KMS-11 (cell line): ENCODE results near the gene RIF1.

ENCODE experiments used
- H2AFZ ChIP-seq: fragments of 200-600 bp; sonication (generic); 2 replicates; pipeline ENCODE4 v1.6.1; 2016; ENCODE audit warnings: antibody characterized with exemption, mixed run types, low read depth
- H3K27ac ChIP-seq: fragments of 200-600 bp; sonication (generic); 2 replicates; pipeline ENCODE4 v1.6.1; 2016; ENCODE audit warnings: mild to moderate bottlenecking, mixed run types
- H3K27me3 ChIP-seq: fragments of 200-600 bp; sonication (generic); 2 replicates; pipeline ENCODE4 v1.6.1; 2017; ENCODE audit warnings: mild to moderate bottlenecking, low read depth, mixed run types, moderate library complexity; ENCODE audit not compliant: insufficient read depth
- H3K36me3 ChIP-seq: fragments of 200-600 bp; sonication (generic); 2 replicates; pipeline ENCODE4 v1.6.1; 2017; ENCODE audit warnings: mild to moderate bottlenecking, mixed run types; ENCODE audit not compliant: insufficient read depth
- H3K4me1 ChIP-seq: fragments of 200-600 bp; sonication (generic); 2 replicates; pipeline ENCODE4 v1.6.1; 2016; ENCODE audit warnings: mild to moderate bottlenecking, low read depth, mixed run types; ENCODE audit not compliant: poor library complexity, severe bottlenecking
- H3K4me2 ChIP-seq: fragments of 200-600 bp; sonication (generic); 2 replicates; pipeline ENCODE4 v1.7.0; 2016; ENCODE audit warnings: mild to moderate bottlenecking, mixed run types
- H3K4me3 ChIP-seq: fragments of 200-600 bp; sonication (generic); IDR thresholded peaks from 2 replicates; pipeline ENCODE4 v1.6.1; 2017; ENCODE audit warnings: low read depth, low read length, mixed read lengths; ENCODE audit not compliant: insufficient read depth
- H3K79me2 ChIP-seq: fragments of 200-600 bp; sonication (generic); 2 replicates; pipeline ENCODE4 v1.6.1; 2016; ENCODE audit warnings: low read depth, mixed run types; ENCODE audit not compliant: insufficient read depth
- H3K9ac ChIP-seq: fragments of 200-600 bp; sonication (generic); 2 replicates; pipeline ENCODE4 v1.6.1; 2016; ENCODE audit warnings: mild to moderate bottlenecking, mixed run types
- H4K20me1 ChIP-seq: fragments of 200-600 bp; sonication (generic); 2 replicates; pipeline ENCODE4 v1.6.1; 2016; ENCODE audit warnings: mild to moderate bottlenecking, mixed run types; ENCODE audit not compliant: insufficient read depth
- TF ChIP-seq, protein P1 (sequence below): fragments of 200-600 bp; sonication (generic); conservative IDR thresholded peaks from 2 replicates; pipeline ENCODE4 v1.6.1; 2017; ENCODE audit warnings: low read depth, mild to moderate bottlenecking, antibody characterized with exemption, low read length, moderate library complexity, mixed read lengths

The RIF1 gene

DNA sequence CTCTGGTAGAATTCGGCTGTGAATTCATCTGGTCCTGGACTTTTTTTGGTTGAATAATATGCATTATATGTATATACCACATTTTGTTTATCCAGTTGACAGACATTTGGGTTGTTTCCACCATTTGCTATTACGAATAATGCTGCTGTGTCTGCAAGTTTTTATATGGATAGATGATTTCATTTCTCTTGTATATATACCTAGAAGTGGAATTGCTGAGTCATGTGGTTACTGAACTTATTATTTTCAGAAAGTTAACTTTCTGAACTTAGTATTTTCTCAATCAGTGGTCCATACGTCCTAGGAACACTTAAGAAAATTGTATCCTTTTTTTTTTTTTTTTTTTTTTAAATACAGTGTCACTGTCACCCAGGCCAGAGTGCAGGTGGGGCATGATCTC lies 63.3 kb downstream of the RIF1 start:
- Histone ChIP-seq H3K27me3 (no peaks in the 10 kb centered on the region), H2AFZ (no peak overlapping the region), H3K27ac (no peak overlapping the region), H3K9ac (no peak overlapping the region), H3K79me2 (no peaks in the 10 kb centered on the region; the same call in 1 of the 2 replicates), H3K36me3 (peaks cover 41% of the 10 kb centered on the region; the same call in 1 of the 2 replicates), H3K4me3 (no peak overlapping the region), H3K4me1 (peaks cover 7% of the 10 kb centered on the region), H3K4me2 (no peak overlapping the region), H4K20me1 (no peaks in the 10 kb centered on the region)
- TF ChIP-seq, protein P1, sequence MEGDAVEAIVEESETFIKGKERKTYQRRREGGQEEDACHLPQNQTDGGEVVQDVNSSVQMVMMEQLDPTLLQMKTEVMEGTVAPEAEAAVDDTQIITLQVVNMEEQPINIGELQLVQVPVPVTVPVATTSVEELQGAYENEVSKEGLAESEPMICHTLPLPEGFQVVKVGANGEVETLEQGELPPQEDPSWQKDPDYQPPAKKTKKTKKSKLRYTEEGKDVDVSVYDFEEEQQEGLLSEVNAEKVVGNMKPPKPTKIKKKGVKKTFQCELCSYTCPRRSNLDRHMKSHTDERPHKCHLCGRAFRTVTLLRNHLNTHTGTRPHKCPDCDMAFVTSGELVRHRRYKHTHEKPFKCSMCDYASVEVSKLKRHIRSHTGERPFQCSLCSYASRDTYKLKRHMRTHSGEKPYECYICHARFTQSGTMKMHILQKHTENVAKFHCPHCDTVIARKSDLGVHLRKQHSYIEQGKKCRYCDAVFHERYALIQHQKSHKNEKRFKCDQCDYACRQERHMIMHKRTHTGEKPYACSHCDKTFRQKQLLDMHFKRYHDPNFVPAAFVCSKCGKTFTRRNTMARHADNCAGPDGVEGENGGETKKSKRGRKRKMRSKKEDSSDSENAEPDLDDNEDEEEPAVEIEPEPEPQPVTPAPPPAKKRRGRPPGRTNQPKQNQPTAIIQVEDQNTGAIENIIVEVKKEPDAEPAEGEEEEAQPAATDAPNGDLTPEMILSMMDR: no peak

DNA sequence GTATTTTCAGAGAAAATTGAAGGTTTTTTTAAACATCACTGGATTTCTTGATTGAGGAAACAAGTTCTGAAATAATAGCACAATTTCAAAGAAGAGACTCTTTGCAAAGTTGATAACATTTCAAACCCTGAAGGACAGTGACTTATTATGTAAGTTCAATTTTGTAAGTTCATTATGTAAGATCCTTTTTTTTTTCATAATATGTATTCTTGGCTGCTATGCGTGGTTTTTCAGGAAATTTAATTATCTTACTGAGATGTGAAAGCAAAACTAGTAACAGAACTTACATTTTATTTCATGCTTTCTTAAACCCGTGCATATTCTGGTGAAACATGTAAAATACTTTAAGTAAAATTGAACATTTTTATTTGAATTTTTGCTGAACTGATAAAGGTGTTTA lies 65.4 kb downstream of the RIF1 start:
- Histone ChIP-seq H3K27me3 (no peaks in the 10 kb centered on the region), H3K9ac (no peak overlapping the region), H3K36me3 (peaks cover 21% of the 10 kb centered on the region; the same call in 1 of the 2 replicates), H3K27ac (no peak overlapping the region), H4K20me1 (no peaks in the 10 kb centered on the region), H3K4me3 (no peak overlapping the region), H3K79me2 (no peaks in the 10 kb centered on the region; the same call in 1 of the 2 replicates), H3K4me1 (peaks cover 7% of the 10 kb centered on the region), H2AFZ (no peak overlapping the region), H3K4me2 (no peak overlapping the region)
- TF ChIP-seq, protein P1: no peak

DNA sequence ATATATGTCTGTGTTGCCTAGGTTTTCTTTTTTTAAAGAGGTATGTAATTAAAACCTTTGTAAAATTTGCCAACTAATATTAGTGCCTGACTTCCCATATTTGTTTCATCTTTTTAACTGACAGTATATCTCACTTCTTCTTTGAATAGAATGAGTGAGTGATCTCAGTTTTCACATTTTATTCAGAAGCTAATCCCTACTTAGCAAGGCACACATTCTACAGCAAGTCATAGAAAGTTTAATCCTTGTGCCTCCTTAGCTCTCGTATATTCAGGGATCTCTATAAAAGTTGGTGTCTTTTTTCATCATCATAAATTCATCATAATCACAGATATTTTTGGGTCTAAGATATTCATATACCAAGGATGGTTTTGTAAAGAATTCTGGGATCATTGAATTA lies 66.6 kb downstream of the RIF1 start:
- no peaks in the 10 kb centered on the region for H3K27me3 ChIP-seq
- no peaks in the 10 kb centered on the region for H4K20me1 ChIP-seq
- no peak overlapping the region for H2AFZ ChIP-seq
- no peak overlapping the region for H3K27ac ChIP-seq
- peaks cover 7% of the 10 kb centered on the region for H3K4me1 ChIP-seq
- no peak overlapping the region for H3K9ac ChIP-seq
- H3K4me3 ChIP-seq: no peak overlapping the region
- H3K36me3 ChIP-seq: peaks cover 13% of the 10 kb centered on the region; the same call in 1 of the 2 replicates
- TF ChIP-seq, protein P1: no peak
- no peak overlapping the region for H3K4me2 ChIP-seq
- H3K79me2 ChIP-seq: no peaks in the 10 kb centered on the region; the same call in 1 of the 2 replicates

DNA sequence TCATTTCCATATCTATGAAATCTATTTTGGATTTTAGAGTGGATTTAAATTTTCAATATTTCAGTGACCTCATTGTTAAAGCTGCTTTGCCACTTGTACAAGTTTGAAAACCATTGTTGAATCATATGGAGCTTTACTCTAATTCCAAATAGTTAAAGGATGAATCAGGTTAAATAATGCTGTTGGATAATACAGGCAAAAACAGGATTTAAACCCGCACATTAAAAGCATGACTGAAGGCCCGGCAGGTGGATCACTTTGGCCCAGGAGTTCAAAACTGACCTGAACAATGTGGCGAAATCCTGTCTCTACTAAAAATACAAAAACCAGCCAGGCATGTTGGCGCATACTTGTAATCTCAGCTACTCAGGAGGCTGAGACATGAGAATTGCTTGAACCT lies 68.3 kb downstream of the RIF1 start:
- Histone ChIP-seq H3K27me3 (no peaks in the 10 kb centered on the region), H4K20me1 (no peaks in the 10 kb centered on the region), H3K27ac (no peak overlapping the region), H3K4me3 (no peak overlapping the region), H3K79me2 (no peaks in the 10 kb centered on the region; the same call in 1 of the 2 replicates), H3K4me2 (no peak overlapping the region), H3K9ac (no peak overlapping the region), H3K36me3 (peaks cover 13% of the 10 kb centered on the region; the same call in 1 of the 2 replicates), H2AFZ (no peak overlapping the region), H3K4me1 (peaks cover 2% of the 10 kb centered on the region)
- TF ChIP-seq, protein P1: no peak
